HepG2 (cell line): ENCODE results near the gene NTN5. TPM values are rescaled to one million over a fixed set of nuclear protein-coding genes. Genes with fewer than 3 reads are reported as not detected.

Experiments used
- CBX1 ChIP-seq: IDR thresholded peaks from one replicate; pipeline ENCODE4 v1.6.1; 2016; ENCODE audit warnings: antibody characterized with exemption, low read depth
- CENPX ChIP-seq: sonication (generic); formaldehyde crosslinking; IDR thresholded peaks from 2 replicates; pipeline ENCODE4 v1.9.0; 2021; ENCODE audit warnings: mild to moderate bottlenecking, missing genetic modification reagents, moderate library complexity
- ERF ChIP-seq: IDR thresholded peaks from 2 replicates; pipeline ENCODE4 v1.6.1; 2018; ENCODE audit warnings: missing biosample characterization, missing genetic modification reagents
- GATA4 ChIP-seq: sonication (generic); IDR thresholded peaks from 2 replicates; pipeline ENCODE4 v1.6.1; 2016; ENCODE audit warnings: antibody characterized with exemption, low read depth, borderline replicate concordance
- JUN ChIP-seq: sonication (generic); formaldehyde crosslinking; IDR thresholded peaks from 2 replicates; pipeline ENCODE4 v1.4.0; 2020; ENCODE audit warnings: mild to moderate bottlenecking, missing genetic modification reagents
- KDM1A ChIP-seq: IDR thresholded peaks from 2 replicates; pipeline ENCODE4 v1.6.1; 2016; ENCODE audit warnings: missing compliant biosample characterization
- LCORL ChIP-seq, 2 experiments: fragments of 450-650 bp in 1 of 2; sonication (generic) in 1 of 2; formaldehyde crosslinking in 1 of 2; IDR thresholded peaks; 2 replicates each; pipeline versions ENCODE4 v1.5.0 to v1.6.1; 2017 to 2020; ENCODE audit warnings: antibody characterized with exemption in 1 of 2, missing genetic modification reagents in 1 of 2
- MED1 ChIP-seq: sonication (generic); formaldehyde crosslinking; IDR thresholded peaks from 2 replicates; pipeline ENCODE4 v1.4.0; 2020; ENCODE audit warnings: missing genetic modification reagents
- MIER3 ChIP-seq: IDR thresholded peaks from 2 replicates; pipeline ENCODE4 v1.6.1; 2016; ENCODE audit warnings: missing compliant biosample characterization, borderline replicate concordance
- NCOA2 ChIP-seq: sonication (generic); formaldehyde crosslinking; IDR thresholded peaks from 2 replicates; pipeline ENCODE4 v1.8.0; 2022; ENCODE audit warnings: inconsistent platforms
- PCBP1 ChIP-seq: fragments of 200-400 bp; formaldehyde crosslinking; IDR thresholded peaks from 2 replicates; pipeline ENCODE4 v1.6.1; 2017; ENCODE audit warnings: mild to moderate bottlenecking, low read depth, low read length, borderline replicate concordance
- PLRG1 ChIP-seq: fragments of 450-650 bp; conservative IDR thresholded peaks from 2 replicates; pipeline ENCODE4 v1.6.1; 2016
- SALL2 ChIP-seq: sonication (generic); formaldehyde crosslinking; IDR thresholded peaks from 2 replicates; pipeline ENCODE4 v1.8.1; 2023; ENCODE audit warnings: mild to moderate bottlenecking, missing genetic modification reagents, inconsistent platforms
- SIX1 ChIP-seq: sonication (generic); formaldehyde crosslinking; IDR thresholded peaks from 2 replicates; pipeline ENCODE4 v1.4.0; 2020; ENCODE audit warnings: missing genetic modification reagents, borderline replicate concordance
- ZNF230 ChIP-seq: sonication (generic); formaldehyde crosslinking; IDR thresholded peaks from 2 replicates; pipeline ENCODE4 v1.4.0; 2020; ENCODE audit warnings: mild to moderate bottlenecking, missing genetic modification reagents
- ZNF24 ChIP-seq: fragments of 450-650 bp; IDR thresholded peaks from 2 replicates; pipeline ENCODE4 v1.6.1; 2017; ENCODE audit warnings: antibody characterized with exemption, mild to moderate bottlenecking
- ZNF674 ChIP-seq: sonication (generic); formaldehyde crosslinking; IDR thresholded peaks from 2 replicates; pipeline ENCODE4 v1.5.0; 2020; ENCODE audit warnings: low read depth, mild to moderate bottlenecking, missing genetic modification reagents
- ZSCAN30 ChIP-seq: sonication (generic); formaldehyde crosslinking; IDR thresholded peaks from 2 replicates; pipeline ENCODE4 v1.5.0; 2020; ENCODE audit warnings: mild to moderate bottlenecking, missing genetic modification reagents
- polyA plus RNA-seq, 8 experiments: library from polyadenylated mRNA; depleted of rRNA in 3 of 8; stranded (reverse) in 7 of 8; unstranded in 1 of 8; fragments of >200 nt; fragmentation: Illumina TruSeq in 4 of 8; extraction: Trizol in 4 of 8; gene quantifications; 2 replicates each; pipeline versions ENCODE4 v1.2.1 to v1.2.3, GENCODE V29; 2011 to 2016; ENCODE audit warnings: low read depth in 4 of 8, missing spikeins in 1 of 8, mixed read lengths in 1 of 8; ENCODE audit not compliant: insufficient read depth in 1 of 8
- total RNA-seq, 5 experiments: library from RNA; depleted of rRNA; stranded (reverse); fragments of >200 nt; fragmentation: Illumina TruSeq; extraction: Trizol; gene quantifications; 2 replicates each; pipeline ENCODE4 v1.2.3, GENCODE V29; 2016; ENCODE audit warnings: low read depth in 1 of 5
- TF ChIP-seq, protein P1 (sequence below): sonication (generic); formaldehyde crosslinking; IDR thresholded peaks from 2 replicates; pipeline ENCODE4 v1.5.0; 2020; ENCODE audit warnings: mild to moderate bottlenecking, missing genetic modification reagents, borderline replicate concordance
- TF ChIP-seq, protein P2 (sequence below): sonication (generic); formaldehyde crosslinking; IDR thresholded peaks from 2 replicates; pipeline ENCODE4 v1.9.0; 2021; ENCODE audit warnings: missing genetic modification reagents, mild to moderate bottlenecking, borderline replicate concordance
- TF ChIP-seq, protein P3 (sequence below): sonication (generic); formaldehyde crosslinking; IDR thresholded peaks from 2 replicates; pipeline ENCODE4 v1.4.0; 2020; ENCODE audit warnings: missing genetic modification reagents
- TF ChIP-seq, protein P4 (sequence below): sonication (generic); formaldehyde crosslinking; IDR thresholded peaks from 2 replicates; pipeline ENCODE4 v1.5.0; 2020; ENCODE audit warnings: missing genetic modification reagents

Gene NTN5
- total and polyA plus RNA-seq, 2 of the 13 experiments (the other 11 are each of a cell fraction or from before 2014, with no cell fraction given): 0.05 TPM; not detected in 1

DNA sequence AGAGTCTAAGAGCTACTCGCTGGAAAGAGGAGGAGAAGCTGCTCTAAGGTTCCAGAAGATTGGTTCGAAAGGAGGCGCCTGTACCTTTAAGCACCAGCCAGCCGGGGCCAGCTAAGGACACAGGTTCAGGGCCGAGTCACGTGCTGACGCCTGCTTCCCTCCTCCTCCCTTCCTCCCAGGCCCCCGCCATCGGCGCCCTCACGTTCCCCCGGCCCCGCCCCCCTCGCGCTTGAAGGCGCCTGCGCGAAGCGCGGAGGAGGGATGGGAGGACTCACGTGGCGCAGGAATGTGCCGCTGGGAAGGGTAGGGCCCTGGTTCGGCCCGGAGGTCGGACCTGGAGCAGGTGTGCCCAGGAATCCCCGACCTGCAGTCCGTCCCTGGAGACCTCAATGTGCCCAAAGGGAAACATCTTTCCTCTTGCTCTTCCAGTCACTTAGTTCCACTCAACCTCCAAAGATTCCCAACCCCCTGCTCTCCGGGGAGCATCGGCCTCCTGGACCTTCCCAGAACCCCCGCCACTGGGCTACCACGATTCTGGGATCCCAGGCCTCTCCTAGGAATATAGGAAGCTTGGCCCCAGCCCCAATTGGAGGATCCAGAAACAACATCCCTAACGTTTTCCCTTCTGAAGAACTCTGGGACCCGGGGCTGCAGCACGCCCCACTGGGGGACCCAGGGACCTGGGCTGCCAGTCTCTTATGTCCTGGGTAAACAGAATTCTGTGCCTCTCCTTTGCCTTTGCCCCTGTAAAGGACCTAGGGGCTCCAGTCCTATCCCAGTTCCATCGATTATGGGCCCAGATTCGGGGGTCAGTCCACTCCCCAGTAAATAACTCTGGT is 38.2 kb downstream of the NTN5 start (continued):
- TF ChIP-seq, protein P1, sequence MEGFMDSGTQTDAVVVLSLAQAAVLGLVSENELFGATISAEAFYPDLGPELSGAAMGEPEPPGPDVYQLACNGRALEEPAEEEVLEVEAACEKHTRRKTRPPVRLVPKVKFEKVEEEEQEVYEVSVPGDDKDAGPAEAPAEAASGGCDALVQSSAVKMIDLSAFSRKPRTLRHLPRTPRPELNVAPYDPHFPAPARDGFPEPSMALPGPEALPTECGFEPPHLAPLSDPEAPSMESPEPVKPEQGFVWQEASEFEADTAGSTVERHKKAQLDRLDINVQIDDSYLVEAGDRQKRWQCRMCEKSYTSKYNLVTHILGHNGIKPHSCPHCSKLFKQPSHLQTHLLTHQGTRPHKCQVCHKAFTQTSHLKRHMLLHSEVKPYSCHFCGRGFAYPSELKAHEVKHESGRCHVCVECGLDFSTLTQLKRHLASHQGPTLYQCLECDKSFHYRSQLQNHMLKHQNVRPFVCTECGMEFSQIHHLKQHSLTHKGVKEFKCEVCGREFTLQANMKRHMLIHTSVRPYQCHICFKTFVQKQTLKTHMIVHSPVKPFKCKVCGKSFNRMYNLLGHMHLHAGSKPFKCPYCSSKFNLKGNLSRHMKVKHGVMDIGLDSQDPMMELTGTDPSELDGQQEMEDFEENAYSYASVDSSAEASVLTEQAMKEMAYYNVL (CRISPR knock-in tag): no peak
- TF ChIP-seq PLRG1: no peak
- TF ChIP-seq CBX1: peak; percentile 88
- no peak for TF ChIP-seq LCORL (IDR thresholded peaks at IDR 0.05)
- TF ChIP-seq LCORL (CRISPR knock-in tag; IDR thresholded peaks at IDR 0.05): peak; percentile 72
- no peak for TF ChIP-seq KDM1A (CRISPR knock-in tag)
- TF ChIP-seq NCOA2 (CRISPR knock-in tag): peak; percentile 65
- TF ChIP-seq ZSCAN30 (CRISPR knock-in tag): peak; percentile 59; the same call in 1 of the 2 replicates
- no peak for TF ChIP-seq ZNF230 (CRISPR knock-in tag)
- TF ChIP-seq ERF: peak; percentile 88
- no peak for TF ChIP-seq ZNF674
- TF ChIP-seq SALL2 (CRISPR knock-in tag): peak; percentile 47; the same call in 1 of the 2 replicates
- no peak for TF ChIP-seq CENPX
- 0 out of 2 replicates have a peak, but pooled peaks have one; percentile 46 for TF ChIP-seq JUN (CRISPR knock-in tag)
- TF ChIP-seq MED1 (CRISPR knock-in tag): peak; percentile 87
- TF ChIP-seq ZNF24: no peak
- TF ChIP-seq, protein P2, sequence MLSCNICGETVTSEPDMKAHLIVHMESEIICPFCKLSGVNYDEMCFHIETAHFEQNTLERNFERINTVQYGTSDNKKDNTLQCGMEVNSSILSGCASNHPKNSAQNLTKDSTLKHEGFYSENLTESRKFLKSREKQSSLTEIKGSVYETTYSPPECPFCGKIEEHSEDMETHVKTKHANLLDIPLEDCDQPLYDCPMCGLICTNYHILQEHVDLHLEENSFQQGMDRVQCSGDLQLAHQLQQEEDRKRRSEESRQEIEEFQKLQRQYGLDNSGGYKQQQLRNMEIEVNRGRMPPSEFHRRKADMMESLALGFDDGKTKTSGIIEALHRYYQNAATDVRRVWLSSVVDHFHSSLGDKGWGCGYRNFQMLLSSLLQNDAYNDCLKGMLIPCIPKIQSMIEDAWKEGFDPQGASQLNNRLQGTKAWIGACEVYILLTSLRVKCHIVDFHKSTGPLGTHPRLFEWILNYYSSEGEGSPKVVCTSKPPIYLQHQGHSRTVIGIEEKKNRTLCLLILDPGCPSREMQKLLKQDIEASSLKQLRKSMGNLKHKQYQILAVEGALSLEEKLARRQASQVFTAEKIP (CRISPR knock-in tag): no peak
- peak; percentile 81; the same call in 1 of the 2 replicates for TF ChIP-seq MIER3 (CRISPR knock-in tag)
- no peak for TF ChIP-seq SIX1 (CRISPR knock-in tag)
- TF ChIP-seq, protein P3, sequence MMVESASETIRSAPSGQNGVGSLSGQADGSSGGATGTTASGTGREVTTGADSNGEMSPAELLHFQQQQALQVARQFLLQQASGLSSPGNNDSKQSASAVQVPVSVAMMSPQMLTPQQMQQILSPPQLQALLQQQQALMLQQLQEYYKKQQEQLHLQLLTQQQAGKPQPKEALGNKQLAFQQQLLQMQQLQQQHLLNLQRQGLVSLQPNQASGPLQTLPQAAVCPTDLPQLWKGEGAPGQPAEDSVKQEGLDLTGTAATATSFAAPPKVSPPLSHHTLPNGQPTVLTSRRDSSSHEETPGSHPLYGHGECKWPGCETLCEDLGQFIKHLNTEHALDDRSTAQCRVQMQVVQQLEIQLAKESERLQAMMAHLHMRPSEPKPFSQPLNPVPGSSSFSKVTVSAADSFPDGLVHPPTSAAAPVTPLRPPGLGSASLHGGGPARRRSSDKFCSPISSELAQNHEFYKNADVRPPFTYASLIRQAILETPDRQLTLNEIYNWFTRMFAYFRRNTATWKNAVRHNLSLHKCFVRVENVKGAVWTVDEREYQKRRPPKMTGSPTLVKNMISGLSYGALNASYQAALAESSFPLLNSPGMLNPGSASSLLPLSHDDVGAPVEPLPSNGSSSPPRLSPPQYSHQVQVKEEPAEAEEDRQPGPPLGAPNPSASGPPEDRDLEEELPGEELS: peak; percentile 68
- TF ChIP-seq, protein P4, sequence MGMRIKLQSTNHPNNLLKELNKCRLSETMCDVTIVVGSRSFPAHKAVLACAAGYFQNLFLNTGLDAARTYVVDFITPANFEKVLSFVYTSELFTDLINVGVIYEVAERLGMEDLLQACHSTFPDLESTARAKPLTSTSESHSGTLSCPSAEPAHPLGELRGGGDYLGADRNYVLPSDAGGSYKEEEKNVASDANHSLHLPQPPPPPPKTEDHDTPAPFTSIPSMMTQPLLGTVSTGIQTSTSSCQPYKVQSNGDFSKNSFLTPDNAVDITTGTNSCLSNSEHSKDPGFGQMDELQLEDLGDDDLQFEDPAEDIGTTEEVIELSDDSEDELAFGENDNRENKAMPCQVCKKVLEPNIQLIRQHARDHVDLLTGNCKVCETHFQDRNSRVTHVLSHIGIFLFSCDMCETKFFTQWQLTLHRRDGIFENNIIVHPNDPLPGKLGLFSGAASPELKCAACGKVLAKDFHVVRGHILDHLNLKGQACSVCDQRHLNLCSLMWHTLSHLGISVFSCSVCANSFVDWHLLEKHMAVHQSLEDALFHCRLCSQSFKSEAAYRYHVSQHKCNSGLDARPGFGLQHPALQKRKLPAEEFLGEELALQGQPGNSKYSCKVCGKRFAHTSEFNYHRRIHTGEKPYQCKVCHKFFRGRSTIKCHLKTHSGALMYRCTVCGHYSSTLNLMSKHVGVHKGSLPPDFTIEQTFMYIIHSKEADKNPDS (CRISPR knock-in tag): no peak
- 0 out of 2 replicates have a peak, but pooled peaks have one; percentile 21 for TF ChIP-seq PCBP1
- no peak for TF ChIP-seq GATA4
